Neural crest cell (in vitro differentiated cells): ENCODE results near the gene ZFAND3. TPM values are rescaled to one million over a fixed set of nuclear protein-coding genes. Genes with fewer than 3 reads are reported as not detected.

Experiments used
- DNase-seq: peaks from one replicate; pipeline ENCODE4 v3.0.0; 2021; ENCODE audit warnings: low read depth, mixed read lengths, low spot score
- H3K27ac Mint-ChIP-seq: one replicate; pipeline ENCODE4 v1.8.0; 2021; ENCODE audit warnings: mild to moderate bottlenecking, mixed read lengths; ENCODE audit not compliant: unreplicated experiment
- H3K27me3 Mint-ChIP-seq: 2 replicates; pipeline ENCODE4 v1.8.0; 2021; ENCODE audit warnings: low read depth, mild to moderate bottlenecking, mixed read lengths
- H3K36me3 Mint-ChIP-seq: 2 replicates; pipeline ENCODE4 v1.8.0; 2021; ENCODE audit warnings: low read depth, mild to moderate bottlenecking, mixed read lengths
- H3K4me1 Mint-ChIP-seq: 2 replicates; pipeline ENCODE4 v1.8.0; 2021; ENCODE audit warnings: mixed read lengths
- H3K4me3 Mint-ChIP-seq: one replicate; pipeline ENCODE4 v1.8.0; 2021; ENCODE audit warnings: mild to moderate bottlenecking, mixed read lengths
- H3K9me3 Mint-ChIP-seq: 2 replicates; pipeline ENCODE4 v1.8.0; 2021; ENCODE audit warnings: mixed read lengths
- CTCF ChIP-seq: fragments of 200-600 bp; sonication (generic); conservative IDR thresholded peaks from 2 replicates; pipeline ENCODE4 v1.5.0; 2021; ENCODE audit warnings: antibody characterized with exemption, mild to moderate bottlenecking
- total RNA-seq: library from RNA; stranded (reverse); gene quantifications from 2 replicates; pipeline ENCODE4 v1.2.1, GENCODE V29; 2021

ZFAND3 gene
- total RNA-seq, 1 donor from 2014 or later, result 65.9 TPM

DNA sequence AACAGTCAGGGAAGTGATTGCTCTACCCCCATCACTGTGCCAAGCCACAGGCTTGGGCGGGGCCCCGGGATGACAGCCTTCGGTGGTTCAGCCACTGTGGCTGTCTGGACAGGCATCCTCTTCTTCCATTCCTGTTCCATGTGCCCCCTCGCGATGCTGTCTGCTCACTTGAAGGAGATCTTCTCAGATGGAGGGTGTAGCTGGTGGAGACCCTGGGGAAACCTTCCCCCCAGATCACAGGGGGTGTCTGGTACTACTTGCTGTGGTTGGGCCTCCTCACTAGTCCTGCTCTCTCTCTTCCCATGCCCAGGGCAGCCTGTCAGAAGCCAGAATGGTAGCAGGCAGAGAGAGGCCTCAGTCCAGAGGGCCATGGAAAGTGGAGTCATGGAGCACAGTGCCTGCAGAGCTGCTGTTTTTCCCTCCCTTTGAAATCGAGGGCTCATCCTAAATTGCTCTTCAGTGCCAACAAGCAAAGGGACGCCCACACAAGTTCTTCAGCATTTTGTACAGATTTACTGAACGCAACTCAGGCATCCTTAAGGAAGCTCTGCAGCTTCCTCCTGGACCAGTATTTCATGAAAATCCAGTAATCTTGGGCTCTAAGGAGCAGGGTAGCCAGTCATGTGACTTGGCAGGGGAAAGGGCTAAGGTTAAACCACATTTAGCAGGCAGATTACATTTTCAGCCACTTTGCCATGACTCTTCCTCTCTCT is 326.6 kb downstream of the ZFAND3 start:
- Mint-ChIP-seq H3K4me3 (no peak overlapping the region), H3K36me3 (no peaks in the 10 kb centered on the region), H3K27ac (no peak overlapping the region), H3K27me3 (no peaks in the 10 kb centered on the region), H3K9me3 (no peaks in the 10 kb centered on the region), H3K4me1 (peaks cover 27% of the 10 kb centered on the region)
- no peak for TF ChIP-seq CTCF
- no peak for DNase-seq

DNA sequence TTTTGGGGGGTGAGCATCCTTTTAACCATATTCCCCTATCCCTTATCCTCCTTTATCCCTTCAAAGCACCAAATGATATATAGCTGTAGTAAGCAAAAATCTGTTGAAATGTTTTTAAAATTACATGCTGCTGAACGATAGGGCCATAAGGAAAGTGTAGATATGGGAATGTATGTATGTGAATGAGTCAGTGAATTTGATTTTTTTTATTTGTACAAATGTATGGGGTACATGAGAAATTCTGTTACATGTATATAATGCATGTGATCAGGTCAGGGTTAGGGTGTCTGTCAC is 327.2 kb downstream of the ZFAND3 start:
- Mint-ChIP-seq H3K4me1 (peaks cover 23% of the 10 kb centered on the region), H3K36me3 (no peaks in the 10 kb centered on the region), H3K9me3 (no peaks in the 10 kb centered on the region), H3K4me3 (no peak overlapping the region), H3K27ac (no peak overlapping the region), H3K27me3 (no peaks in the 10 kb centered on the region)
- no peak for DNase-seq
- TF ChIP-seq CTCF, result no peak

- Mint-ChIP-seq H3K4me3 (no peak overlapping the region), H3K9me3 (no peaks in the 10 kb centered on the region), H3K27me3 (no peaks in the 10 kb centered on the region), H3K4me1 (peaks cover 23% of the 10 kb centered on the region), H3K27ac (no peak overlapping the region), H3K36me3 (no peaks in the 10 kb centered on the region)
- TF ChIP-seq CTCF, result no peak
- DNase-seq, result no peak
Observed at GRCh38 chr6:38148606-38149005, 329.1 kb downstream of the ZFAND3 start.

DNA sequence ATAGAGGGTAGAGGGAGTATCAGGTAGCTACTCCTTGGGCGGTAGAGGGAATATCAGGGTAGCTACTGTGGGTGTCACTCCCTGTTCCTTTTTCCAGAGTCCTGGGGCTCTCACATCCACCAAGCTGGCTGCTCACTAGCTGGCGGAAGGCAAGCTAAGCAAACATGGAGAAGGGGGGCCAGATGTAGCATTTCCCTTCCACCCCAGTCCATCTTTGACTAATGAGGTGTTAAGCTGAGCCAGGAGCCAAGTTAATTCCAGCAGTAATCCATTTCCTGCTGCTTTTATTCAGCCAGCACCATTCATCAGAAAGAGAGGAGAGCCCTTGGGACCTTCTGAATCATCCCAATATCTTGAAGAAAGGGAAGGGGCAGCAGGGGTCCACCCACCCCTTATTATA is 330.0 kb downstream of the ZFAND3 start:
- no peak for DNase-seq
- no peak overlapping the region for H3K4me3 Mint-ChIP-seq

DNA sequence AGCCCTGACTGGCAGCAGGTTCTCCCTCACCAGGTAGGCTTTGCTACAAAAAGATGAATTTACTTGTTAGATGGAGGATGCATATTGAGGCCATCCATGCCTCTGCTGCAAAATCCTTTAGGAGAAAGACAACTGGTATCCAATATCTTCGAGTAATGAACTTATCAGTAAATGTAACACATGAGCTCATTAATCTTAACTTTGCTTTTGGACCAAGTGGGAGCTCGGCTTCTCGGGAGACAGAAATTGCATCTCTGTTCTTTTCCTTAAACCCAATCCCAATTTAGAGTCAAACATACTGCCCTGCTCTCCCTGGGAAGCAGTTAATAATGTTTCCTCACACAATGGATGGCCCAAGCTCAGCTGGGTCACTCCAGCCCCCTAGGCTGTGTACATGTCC is 330.5 kb downstream of the ZFAND3 start:
- Mint-ChIP-seq H3K9me3 (no peaks in the 10 kb centered on the region), H3K27me3 (no peaks in the 10 kb centered on the region), H3K36me3 (no peaks in the 10 kb centered on the region), H3K27ac (no peak overlapping the region), H3K4me1 (peaks cover 26% of the 10 kb centered on the region), H3K4me3 (no peak overlapping the region)
- DNase-seq, result no peak
- TF ChIP-seq CTCF, result no peak

More for the DNA sequence above, 330.0 kb downstream of the ZFAND3 start:
- TF ChIP-seq CTCF, result no peak
- Mint-ChIP-seq H3K27ac (no peak overlapping the region), H3K36me3 (no peaks in the 10 kb centered on the region), H3K27me3 (no peaks in the 10 kb centered on the region), H3K9me3 (no peaks in the 10 kb centered on the region), H3K4me1 (peaks cover 23% of the 10 kb centered on the region)
